ENCODE results near the gene CELF5.
"Not testable (repeated sequence)": the region's sequence is repeated elsewhere in the genome, so short reads cannot be mapped to it uniquely, and the experiment has no call there.

Gene CELF5

GRCh38 chr19:3342246-3342645 lies 117.8 kb downstream of the CELF5 start:
- no peak for TF ChIP-seq CTCF (IDR thresholded peaks at IDR 0.05; ENCODE audit: low read depth, low read length)
- no peak for DNase-seq (ENCODE audit: extremely low read depth, low read depth)

DNA sequence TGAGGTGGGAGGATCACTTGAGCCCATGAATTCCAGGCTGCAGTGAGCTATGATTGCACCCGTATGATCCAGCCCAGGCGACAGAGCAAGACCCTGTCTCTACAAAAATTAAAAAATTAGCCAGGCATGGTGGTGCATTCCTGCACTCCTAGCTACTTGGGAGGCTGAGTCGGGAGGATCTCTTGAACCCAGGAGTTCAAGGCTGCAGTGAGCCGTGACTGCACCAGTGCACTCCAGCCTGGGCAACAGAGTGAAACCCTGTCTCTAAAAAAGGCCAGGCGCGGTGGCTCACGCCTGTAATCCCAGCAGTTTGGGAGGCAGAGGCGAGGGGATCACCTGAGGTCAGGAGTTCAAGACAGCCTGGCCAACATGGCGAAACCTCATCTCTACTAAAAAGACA lies 118.5 kb downstream of the CELF5 start:
- DNase-seq (ENCODE audit: extremely low read depth, low read depth): not testable (repeated sequence)

- TF ChIP-seq CTCF (IDR thresholded peaks at IDR 0.05; ENCODE audit: low read depth, low read length): no peak; the same call in 1 of the 2 replicates
- peak; percentile 67 for DNase-seq (ENCODE audit: extremely low read depth, low read depth)
Observed at GRCh38 chr19:3343619-3344502, 119.4 kb downstream of the CELF5 start.

GRCh38 chr19:3344608-3345598 lies 120.4 kb downstream of the CELF5 start:
- DNase-seq (ENCODE audit: extremely low read depth, low read depth): no peak
- no peak for TF ChIP-seq CTCF (IDR thresholded peaks at IDR 0.05; ENCODE audit: low read depth, low read length)

DNA sequence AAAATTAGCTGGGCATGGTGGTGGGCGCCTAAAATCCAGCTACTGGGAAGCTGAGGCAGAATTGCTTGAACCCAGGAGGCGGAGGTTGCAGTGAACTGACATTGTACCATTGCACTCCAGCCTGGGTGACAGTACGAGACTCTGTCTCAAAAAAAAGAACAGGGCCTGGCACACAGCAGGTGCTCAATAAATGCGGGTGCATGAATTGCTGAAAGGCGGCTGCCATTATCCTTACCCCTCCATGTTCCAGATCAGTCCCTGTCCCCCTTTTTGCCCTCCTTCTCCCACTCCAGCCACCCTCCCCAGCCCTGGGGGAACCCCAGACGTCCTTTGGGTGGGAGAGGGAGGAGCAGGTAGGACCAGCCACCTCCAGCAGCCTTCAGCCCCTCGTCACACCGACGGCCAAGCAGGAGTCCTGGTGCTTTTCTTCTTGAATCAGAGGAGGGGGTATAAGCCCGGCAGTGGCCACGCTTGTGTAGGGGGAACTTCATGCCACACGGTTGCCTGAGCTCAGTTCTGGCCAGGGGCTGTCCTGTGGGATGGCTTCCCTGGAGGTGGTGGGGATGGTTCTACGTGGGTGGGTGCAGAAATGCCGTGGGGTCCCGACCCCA lies 121.5 kb downstream of the CELF5 start:
- TF ChIP-seq CTCF (IDR thresholded peaks at IDR 0.05; ENCODE audit: low read depth, low read length): no peak
- DNase-seq (ENCODE audit: extremely low read depth, low read depth): no peak
